Stimulated activated memory B cell treated with anti-CD40 and anti-IgM and Interleukin-4, amounts not matched to agents 10 μg/mL and 1 μg/mL and 100 μg/mL, for 72 hours (primary cell): Measurements from ENCODE around the gene CMYA5.

ENCODE experiments used
- ATAC-seq: fragments of 150-1000 bp; cut with Tn5 transposase; 2 replicates; pipeline ENCODE4 v1.10.0; 2021
- H3K27ac Mint-ChIP-seq: one replicate; pipeline ENCODE4 v1.8.0; 2022; ENCODE audit warnings: mild to moderate bottlenecking, mixed read lengths
- H3K27me3 Mint-ChIP-seq: one replicate; pipeline ENCODE4 v1.8.0; 2022; ENCODE audit warnings: mixed read lengths
- H3K36me3 Mint-ChIP-seq: one replicate; pipeline ENCODE4 v1.8.0; 2022; ENCODE audit warnings: mixed read lengths
- H3K4me1 Mint-ChIP-seq: one replicate; pipeline ENCODE4 v1.8.0; 2022; ENCODE audit warnings: mixed read lengths
- H3K4me3 Mint-ChIP-seq: one replicate; pipeline ENCODE4 v1.8.0; 2022; ENCODE audit warnings: mild to moderate bottlenecking, moderate library complexity, mixed read lengths
- H3K9me3 Mint-ChIP-seq: one replicate; pipeline ENCODE4 v1.8.0; 2022; ENCODE audit warnings: mixed read lengths

The CMYA5 gene

DNA sequence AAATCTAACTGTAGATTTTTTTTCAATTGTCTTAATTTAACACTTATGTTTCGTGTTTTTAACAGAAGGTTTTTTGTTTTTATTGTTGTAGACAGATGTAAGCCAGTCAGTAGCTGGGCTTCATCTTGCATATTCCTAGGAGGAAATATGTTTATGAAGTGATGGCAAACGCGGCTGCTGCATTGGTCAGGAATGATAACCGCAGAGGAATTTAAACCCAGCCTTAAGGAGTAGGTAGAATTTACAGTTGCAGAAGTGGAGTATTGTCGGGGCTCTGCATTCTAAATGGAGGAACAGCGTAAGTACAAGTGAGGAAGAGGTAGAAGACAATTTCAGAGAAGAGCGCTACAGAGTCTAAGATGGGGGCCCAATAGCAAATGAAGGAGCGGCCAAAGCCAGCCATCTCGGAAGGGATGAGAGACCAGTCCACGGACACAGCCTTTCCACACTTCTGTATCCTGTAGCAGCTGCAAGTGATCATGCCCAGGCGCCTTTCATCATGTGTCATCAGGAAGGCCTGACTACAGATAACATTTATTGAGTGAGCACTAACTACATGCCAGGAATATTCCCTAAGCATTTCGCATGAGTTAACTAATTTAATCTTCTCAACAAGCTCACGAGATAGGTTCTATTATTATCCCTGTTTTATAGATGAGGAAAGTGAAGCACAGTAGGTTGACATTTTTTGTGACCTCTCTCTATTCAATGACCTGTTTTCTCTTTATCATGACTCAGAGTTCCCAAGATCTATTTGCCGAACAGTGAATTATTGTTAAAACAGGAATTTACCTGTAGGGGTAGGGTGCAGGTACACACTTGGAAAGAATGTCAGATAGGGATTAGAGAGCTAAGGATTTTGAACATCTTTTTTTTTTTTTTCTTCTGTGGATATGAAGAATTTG is 38.1 kb downstream of the CMYA5 start:
- Mint-ChIP-seq H3K9me3 (no peaks in the 10 kb centered on the region), H3K27ac (no peak overlapping the region), H3K27me3 (peaks cover 54% of the 10 kb centered on the region), H3K36me3 (no peaks in the 10 kb centered on the region), H3K4me3 (no peak overlapping the region), H3K4me1 (no peaks in the 10 kb centered on the region)
- no peak for ATAC-seq

DNA sequence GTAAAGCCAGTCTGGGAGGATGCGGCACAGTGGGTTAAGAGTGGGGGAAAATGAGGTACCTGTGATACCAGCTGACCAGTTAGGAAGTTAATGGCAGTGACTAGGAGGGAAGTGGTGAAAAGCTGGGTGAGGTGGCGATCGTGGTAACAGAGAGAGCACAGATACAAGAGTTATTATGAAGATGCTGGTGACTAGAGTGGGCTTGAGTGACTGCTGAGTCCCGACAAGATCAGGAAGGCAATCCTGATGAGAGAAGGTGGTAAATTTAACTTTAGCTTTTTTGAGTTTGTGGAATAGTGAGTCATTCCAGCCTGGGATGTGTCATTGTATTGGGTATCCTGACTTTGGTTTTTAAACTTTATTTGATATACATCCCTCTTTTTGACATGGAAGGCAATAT is 38.8 kb downstream of the CMYA5 start:
- H3K27ac Mint-ChIP-seq, result no peak overlapping the region
- peaks cover 57% of the 10 kb centered on the region for H3K27me3 Mint-ChIP-seq
- no peaks in the 10 kb centered on the region for H3K36me3 Mint-ChIP-seq
- no peak overlapping the region for H3K4me3 Mint-ChIP-seq
- no peak for ATAC-seq
- no peaks in the 10 kb centered on the region for H3K9me3 Mint-ChIP-seq
- H3K4me1 Mint-ChIP-seq, result no peaks in the 10 kb centered on the region

DNA sequence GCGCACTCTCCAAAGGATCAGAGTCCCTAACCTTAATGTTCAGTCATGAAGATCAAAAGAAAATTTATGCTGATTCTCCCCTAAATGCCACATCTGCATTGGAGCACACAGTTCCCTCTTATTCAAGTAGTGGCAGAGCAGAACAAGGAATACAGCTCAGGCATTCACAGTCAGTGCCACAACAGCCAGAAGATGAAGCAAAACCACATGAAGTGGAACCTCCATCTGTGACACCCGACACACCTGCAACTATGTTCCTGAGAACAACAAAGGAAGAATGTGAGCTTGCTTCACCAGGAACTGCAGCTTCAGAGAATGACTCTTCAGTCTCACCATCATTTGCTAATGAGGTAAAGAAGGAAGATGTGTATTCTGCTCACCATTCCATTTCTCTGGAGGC is 40.0 kb downstream of the CMYA5 start:
- H3K9me3 Mint-ChIP-seq, result no peaks in the 10 kb centered on the region
- H3K27ac Mint-ChIP-seq, result no peak overlapping the region
- no peak overlapping the region for H3K4me3 Mint-ChIP-seq
- H3K4me1 Mint-ChIP-seq, result no peaks in the 10 kb centered on the region
- ATAC-seq, result no peak
- peaks cover 70% of the 10 kb centered on the region for H3K27me3 Mint-ChIP-seq
- H3K36me3 Mint-ChIP-seq, result no peaks in the 10 kb centered on the region

DNA sequence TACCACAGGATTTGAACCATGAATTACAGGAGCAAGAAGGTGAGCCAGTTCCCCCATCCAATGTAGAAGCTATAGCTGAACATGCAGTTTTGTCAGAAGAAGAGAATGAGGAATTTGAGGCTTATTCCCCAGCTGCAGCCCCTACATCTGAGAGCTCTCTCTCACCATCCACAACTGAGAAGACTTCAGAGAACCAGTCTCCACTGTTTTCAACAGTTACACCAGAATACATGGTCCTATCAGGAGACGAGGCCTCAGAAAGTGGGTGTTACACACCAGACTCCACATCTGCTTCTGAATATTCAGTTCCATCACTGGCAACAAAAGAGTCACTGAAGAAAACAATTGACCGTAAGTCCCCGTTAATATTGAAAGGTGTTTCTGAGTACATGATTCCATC is 40.9 kb downstream of the CMYA5 start:
- no peak overlapping the region for H3K4me3 Mint-ChIP-seq
- no peak overlapping the region for H3K27ac Mint-ChIP-seq
- ATAC-seq, result no peak
- H3K27me3 Mint-ChIP-seq, result peaks cover 75% of the 10 kb centered on the region
- H3K4me1 Mint-ChIP-seq, result no peaks in the 10 kb centered on the region
- no peaks in the 10 kb centered on the region for H3K36me3 Mint-ChIP-seq
- H3K9me3 Mint-ChIP-seq, result no peaks in the 10 kb centered on the region

DNA sequence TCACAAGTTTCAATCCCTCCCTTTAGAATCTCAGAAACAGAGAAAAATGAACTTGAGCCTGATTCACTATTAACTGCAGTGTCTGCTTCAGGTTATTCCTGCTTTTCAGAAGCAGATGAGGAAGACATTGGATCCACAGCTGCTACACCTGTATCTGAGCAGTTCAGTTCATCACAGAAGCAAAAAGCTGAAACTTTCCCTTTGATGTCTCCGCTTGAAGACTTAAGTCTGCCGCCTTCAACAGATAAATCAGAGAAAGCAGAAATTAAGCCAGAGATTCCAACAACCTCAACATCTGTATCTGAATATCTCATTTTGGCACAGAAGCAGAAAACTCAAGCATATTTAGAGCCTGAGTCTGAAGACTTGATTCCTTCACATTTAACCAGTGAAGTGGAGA is 42.1 kb downstream of the CMYA5 start:
- no peak overlapping the region for H3K4me3 Mint-ChIP-seq
- H3K36me3 Mint-ChIP-seq, result no peaks in the 10 kb centered on the region
- H3K4me1 Mint-ChIP-seq, result no peaks in the 10 kb centered on the region
- no peaks in the 10 kb centered on the region for H3K9me3 Mint-ChIP-seq
- no peak overlapping the region for H3K27ac Mint-ChIP-seq
- peaks cover 69% of the 10 kb centered on the region for H3K27me3 Mint-ChIP-seq
- no peak for ATAC-seq

DNA sequence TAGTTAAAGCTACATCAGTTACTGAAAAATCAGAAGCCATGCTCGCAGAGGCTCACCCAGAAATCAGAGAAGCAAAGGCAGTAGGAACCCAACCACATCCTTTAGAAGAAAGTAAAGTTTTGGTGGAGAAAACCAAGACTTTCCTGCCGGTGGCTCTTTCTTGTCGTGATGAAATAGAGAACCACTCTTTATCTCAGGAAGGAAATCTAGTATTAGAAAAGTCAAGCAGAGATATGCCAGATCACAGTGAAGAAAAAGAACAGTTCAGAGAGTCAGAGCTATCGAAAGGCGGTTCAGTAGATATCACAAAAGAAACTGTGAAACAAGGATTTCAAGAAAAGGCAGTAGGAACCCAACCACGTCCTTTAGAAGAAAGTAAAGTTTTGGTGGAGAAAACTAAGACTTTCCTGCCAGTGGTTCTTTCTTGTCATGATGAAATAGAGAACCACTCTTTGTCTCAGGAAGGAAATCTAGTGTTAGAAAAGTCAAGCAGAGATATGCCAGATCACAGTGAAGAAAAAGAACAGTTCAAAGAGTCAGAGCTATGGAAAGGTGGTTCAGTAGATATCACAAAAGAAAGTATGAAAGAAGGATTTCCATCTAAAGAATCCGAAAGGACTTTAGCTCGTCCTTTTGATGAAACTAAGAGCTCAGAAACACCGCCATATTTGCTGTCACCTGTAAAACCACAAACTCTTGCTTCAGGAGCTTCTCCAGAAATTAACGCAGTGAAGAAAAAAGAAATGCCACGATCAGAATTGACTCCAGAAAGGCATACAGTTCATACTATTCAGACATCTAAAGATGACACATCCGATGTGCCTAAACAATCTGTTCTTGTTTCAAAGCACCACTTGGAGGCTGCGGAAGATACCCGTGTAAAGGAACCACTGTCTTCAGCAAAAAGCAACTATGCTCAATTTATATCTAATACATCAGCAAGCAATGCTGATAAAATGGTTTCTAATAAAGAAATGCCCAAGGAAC is 47.2 kb downstream of the CMYA5 start:
- H3K4me1 Mint-ChIP-seq, result no peaks in the 10 kb centered on the region
- H3K9me3 Mint-ChIP-seq, result no peaks in the 10 kb centered on the region
- no peak for ATAC-seq
- peaks cover 44% of the 10 kb centered on the region for H3K27me3 Mint-ChIP-seq
- H3K27ac Mint-ChIP-seq, result no peak overlapping the region
- no peak overlapping the region for H3K4me3 Mint-ChIP-seq
- H3K36me3 Mint-ChIP-seq, result no peaks in the 10 kb centered on the region

DNA sequence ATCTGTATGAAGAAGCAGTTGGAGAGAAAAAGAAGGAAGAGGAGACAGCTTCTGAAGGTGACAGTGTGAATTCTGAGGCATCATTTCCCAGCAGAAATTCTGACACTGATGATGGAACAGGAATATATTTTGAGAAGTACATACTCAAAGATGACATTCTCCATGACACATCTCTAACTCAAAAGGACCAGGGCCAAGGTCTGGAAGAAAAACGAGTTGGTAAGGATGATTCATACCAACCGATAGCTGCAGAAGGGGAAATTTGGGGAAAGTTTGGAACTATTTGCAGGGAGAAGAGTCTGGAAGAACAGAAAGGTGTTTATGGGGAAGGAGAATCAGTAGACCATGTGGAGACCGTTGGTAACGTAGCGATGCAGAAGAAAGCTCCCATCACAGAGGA is 48.7 kb downstream of the CMYA5 start:
- Mint-ChIP-seq H3K27ac (no peak overlapping the region), H3K4me3 (no peak overlapping the region), H3K36me3 (no peaks in the 10 kb centered on the region), H3K4me1 (no peaks in the 10 kb centered on the region), H3K27me3 (peaks cover 49% of the 10 kb centered on the region), H3K9me3 (no peaks in the 10 kb centered on the region)
- no peak for ATAC-seq

DNA sequence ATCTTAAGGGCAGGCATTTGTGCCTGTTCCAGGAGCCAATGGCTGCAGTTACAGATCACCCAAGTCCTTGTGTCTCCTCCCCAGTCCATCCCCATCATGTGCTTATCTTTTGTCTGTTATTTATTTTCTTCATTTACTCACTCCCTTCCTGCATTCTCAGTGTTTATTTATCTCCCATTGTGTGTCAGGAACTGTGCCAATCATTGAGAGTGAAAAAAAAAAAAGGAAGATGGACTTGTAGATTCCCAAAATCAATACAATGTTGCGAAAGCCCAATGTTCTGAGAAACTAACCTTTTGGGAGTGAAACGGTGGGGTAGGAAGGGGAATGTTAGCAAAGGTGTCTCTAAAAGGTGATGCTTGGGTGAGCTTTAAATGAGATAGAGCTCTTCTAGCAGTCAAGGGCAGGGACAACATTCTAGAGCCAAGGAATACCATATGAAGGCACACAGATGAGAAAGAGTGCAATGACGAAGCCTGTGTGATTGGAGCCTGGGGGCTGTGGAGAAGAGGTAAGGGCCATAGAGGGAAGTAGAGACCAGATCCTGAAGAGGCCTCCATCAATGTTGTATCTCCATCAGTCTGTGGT is 53.0 kb downstream of the CMYA5 start:
- H3K27ac Mint-ChIP-seq, result no peak overlapping the region
- no peaks in the 10 kb centered on the region for H3K9me3 Mint-ChIP-seq
- no peaks in the 10 kb centered on the region for H3K36me3 Mint-ChIP-seq
- H3K4me3 Mint-ChIP-seq, result no peak overlapping the region
- H3K4me1 Mint-ChIP-seq, result no peaks in the 10 kb centered on the region
- ATAC-seq, result no peak
- peaks cover 31% of the 10 kb centered on the region for H3K27me3 Mint-ChIP-seq

DNA sequence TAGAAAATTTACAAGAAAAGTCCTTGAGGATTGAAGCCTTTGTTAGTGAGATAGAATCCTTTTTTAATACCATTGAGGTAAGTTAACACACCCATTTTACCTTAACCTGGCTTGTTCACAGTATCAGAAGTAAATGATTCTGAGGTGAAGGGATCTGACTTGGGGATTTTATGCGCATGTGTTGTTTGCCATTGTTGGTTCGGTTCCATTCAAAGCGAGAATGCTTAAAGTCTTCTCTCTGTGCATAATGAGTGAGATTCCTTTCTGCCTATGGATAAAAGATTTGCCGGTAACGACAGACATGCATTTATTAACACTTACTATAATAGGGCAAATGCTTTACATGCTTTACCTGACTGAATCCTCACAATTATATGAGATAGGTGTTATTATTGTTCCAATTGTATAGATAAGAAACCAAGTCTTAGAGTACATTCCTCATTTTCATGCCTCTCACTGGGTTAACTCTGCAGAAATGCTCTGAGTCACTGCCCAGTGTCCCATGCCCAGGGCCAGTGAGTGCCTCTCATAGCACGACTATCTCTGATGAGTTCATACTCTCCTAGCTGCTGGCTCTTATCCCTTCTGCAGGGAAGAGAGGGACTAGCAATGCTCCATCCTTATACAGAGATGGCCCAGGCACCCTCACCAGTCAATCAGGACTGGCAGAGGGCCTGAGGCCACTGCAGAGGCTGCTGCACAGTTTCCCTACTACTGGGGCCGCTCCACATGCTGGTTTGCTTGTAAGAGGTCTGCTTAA is 54.4 kb downstream of the CMYA5 start:
- Mint-ChIP-seq H3K4me3 (no peak overlapping the region), H3K4me1 (no peaks in the 10 kb centered on the region), H3K27me3 (peaks cover 19% of the 10 kb centered on the region), H3K36me3 (no peaks in the 10 kb centered on the region), H3K9me3 (no peaks in the 10 kb centered on the region), H3K27ac (no peak overlapping the region)
- ATAC-seq, result no peak

DNA sequence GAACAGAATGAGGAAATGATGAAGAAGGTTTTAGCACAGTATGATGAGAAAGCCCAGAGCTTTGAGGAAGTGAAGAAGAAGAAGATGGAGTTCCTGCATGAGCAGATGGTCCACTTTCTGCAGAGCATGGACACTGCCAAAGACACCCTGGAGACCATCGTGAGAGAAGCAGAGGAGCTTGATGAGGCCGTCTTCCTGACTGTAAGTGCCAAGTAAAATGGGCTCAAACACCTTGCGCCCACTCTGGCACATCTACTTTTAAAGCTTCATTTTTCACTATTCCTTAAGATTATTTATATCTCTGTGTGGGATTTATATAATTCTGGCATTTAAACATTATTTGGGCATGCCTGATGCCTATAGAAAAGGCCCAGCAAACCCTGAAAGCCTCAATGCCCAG is 55.6 kb downstream of the CMYA5 start:
- H3K9me3 Mint-ChIP-seq, result no peaks in the 10 kb centered on the region
- no peak overlapping the region for H3K4me3 Mint-ChIP-seq
- H3K27ac Mint-ChIP-seq, result no peak overlapping the region
- H3K4me1 Mint-ChIP-seq, result no peaks in the 10 kb centered on the region
- peaks cover 19% of the 10 kb centered on the region for H3K27me3 Mint-ChIP-seq
- no peak for ATAC-seq
- no peaks in the 10 kb centered on the region for H3K36me3 Mint-ChIP-seq

DNA sequence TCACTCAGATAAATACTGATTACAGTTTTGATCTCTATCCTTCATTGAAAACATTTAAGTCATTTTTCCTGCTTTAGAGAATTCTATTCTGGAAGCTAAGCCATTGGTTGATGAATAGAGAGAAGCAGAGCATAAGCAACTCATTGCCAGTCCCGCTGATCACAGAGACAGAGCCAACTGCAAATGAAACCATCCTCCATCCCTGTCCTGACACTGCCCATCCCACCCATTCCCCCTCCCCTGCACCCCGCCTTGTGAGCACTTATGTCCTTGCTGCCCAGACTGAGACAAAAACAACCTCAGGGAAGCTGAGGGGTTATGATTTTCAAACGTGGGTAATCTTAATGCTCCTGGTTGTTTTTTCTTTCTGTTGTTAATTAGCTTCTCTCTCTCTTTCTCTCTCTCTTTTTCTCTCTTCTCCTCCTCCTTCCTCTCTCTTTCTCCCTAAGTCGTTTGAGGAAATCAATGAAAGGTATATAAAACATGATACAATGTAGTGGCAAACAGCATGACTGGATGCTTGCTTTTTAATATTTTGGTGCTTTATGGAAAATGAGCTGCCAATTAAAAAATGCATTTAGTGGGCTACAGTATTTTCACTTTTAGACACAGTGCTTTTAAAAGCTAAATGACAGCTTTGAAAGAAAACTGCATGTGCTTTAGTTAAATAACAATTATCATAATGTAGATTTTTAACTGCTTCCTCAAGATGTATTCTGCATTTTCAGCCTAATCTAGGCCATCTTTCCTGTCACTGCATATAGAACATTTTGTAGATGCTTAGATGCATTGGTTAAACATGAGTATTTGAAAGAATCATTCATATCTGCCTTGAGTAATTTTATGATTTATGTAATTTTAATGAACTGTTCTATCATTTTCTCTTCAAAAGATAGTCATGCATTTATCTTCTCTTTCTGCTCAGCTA is 57.3 kb downstream of the CMYA5 start:
- Mint-ChIP-seq H3K27me3 (peaks cover 28% of the 10 kb centered on the region), H3K4me1 (no peaks in the 10 kb centered on the region), H3K9me3 (no peaks in the 10 kb centered on the region), H3K36me3 (no peaks in the 10 kb centered on the region), H3K27ac (no peak overlapping the region), H3K4me3 (no peak overlapping the region)
- no peak for ATAC-seq

DNA sequence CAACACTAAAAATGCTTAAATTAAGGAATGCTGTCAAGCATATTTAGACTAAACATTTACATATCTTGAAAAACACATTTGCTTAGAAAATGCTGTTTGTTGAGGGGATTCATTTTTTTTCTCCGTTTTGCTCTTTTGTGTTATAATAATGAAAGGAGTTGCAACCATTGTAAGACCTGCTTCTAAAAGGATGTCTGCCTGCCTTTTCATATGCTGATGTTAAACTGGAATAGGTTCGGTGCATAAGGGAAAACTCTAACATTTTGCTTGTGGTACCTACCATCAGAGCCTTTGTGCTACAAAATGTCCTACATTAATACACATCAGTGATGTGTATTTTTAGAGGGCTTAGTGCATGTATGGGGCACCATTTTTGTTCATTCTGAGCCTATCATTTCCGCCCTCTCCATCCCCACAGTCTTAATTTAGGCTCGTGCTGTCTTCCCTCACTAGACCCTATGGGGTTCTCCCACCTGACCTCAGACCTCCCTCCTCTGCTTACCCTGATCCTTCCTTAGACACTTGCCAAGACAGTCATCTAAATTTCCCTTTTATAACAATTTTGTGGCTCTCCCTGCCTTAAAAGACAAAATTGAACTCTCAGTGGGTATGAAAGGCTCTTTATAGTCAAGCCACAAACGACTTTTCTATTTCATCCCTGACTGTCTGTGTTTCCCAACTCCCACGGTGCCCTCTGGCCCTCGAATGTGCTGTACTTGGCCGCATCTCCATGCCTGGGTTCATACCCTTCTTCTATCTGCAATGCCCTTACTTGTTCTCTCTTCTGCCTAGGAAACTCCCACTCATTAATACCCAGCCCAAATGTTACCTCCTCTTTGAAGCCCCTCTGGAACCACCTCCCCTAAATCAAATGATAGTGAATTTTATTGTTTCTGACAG is 61.2 kb downstream of the CMYA5 start:
- Mint-ChIP-seq H3K27me3 (peaks cover 47% of the 10 kb centered on the region), H3K4me1 (no peaks in the 10 kb centered on the region), H3K9me3 (no peaks in the 10 kb centered on the region), H3K36me3 (no peaks in the 10 kb centered on the region), H3K4me3 (no peak overlapping the region), H3K27ac (no peak overlapping the region)
- no peak for ATAC-seq

DNA sequence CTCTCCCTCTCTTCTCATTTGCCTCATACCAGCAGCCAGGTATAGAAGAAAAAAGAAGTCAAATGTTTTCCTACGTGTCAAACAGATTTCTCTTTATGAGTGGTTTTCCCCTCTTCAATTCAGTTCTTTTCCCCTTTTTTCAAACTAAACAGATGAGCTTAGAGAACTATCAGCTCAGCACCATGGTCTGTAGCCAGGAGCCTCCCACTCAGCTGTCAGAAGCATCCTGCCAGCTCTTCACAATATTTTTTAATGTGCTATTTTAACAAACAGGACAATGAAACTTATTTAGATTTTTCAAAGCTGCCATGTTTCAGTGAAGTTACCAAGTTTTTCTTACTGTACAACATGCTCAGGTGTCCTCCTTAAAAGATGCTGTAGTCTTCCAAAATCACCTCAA is 63.5 kb downstream of the CMYA5 start:
- ATAC-seq, result no peak
- Mint-ChIP-seq H3K27me3 (peaks cover 38% of the 10 kb centered on the region), H3K4me1 (no peaks in the 10 kb centered on the region), H3K36me3 (no peaks in the 10 kb centered on the region), H3K4me3 (no peak overlapping the region), H3K27ac (no peak overlapping the region), H3K9me3 (no peaks in the 10 kb centered on the region)
